NCI-H226 (cell line): ENCODE results near the gene TRPV5.
A peak's percentile ranks its signal among the peaks of the same experiment; 100 is the strongest.

Source experiments
- DNase-seq: peaks from one replicate; pipeline ENCODE4 v3.0.0-alpha.2; 2015

TRPV5 gene

DNA sequence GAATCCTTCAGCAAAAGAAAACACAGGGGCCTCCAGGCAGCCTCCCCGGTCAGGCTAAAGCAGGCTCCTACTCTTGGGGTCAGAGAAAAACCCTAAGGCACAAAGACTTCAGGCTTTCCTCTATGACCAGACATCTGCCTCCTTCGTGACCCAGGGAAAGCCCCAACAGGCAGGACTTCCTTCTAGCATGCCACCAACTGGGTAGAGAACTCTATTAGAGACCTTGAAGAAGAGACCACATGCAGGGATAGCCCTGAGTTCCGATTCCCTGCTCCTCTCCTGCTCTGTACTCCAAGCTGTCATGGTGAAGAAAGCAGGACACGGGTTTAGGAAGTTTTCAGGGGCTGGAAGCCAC lies 49.3 kb downstream of the TRPV5 start:
- no peak for DNase-seq

DNA sequence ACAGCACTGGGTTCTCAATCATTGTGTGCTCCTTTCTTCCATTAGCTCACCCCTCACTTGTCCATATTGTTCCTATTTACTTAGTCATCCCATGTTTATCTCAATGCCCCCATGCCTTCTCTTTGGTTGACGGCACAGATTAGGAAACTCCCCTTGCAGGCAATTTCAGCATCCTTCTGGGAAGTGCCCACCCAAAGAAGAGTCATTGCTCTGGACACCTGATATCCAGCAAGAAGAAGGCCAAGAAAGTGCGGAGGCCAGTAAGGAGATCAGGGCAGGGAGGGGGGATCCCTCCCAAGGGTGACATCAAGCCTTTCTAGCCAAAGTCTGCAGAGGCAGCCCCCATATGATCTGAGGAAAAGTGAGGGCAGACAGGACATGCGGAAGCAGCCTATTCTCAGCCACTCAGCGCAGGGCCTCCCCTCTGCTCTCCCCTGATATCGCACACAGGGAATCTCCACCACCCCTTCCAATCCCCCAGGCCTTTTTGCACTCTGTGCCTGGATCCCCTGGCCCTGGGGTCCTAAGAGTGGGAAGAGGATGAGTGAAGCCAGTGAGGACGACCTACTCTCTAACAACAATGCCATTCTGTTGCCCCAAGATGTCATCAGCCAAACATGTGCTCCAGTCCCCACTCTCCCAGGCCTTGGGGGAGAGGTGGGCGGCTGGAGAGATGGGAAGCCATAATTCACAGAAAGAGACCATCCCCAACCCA lies 49.8 kb downstream of the TRPV5 start:
- no peak for DNase-seq

DNA sequence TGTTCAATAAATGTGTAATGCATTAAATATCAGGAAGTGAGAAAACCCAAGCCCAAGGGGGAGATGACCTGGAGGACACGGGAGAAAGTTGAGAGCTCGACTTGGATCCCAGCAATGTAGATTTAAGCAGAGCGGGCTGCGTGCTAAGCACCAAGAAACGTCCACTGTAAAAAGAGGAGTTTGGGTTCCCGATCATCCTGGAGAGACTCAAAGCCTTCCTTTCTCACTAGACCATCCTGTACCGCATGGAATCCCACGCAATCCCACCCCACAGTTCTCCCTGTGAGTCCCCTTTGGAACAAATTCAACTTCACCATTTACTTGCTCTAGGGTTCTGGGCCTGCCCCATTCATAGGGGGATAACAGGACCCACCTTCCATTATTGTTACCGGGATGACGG lies 50.4 kb downstream of the TRPV5 start:
- DNase-seq: no peak

DNA sequence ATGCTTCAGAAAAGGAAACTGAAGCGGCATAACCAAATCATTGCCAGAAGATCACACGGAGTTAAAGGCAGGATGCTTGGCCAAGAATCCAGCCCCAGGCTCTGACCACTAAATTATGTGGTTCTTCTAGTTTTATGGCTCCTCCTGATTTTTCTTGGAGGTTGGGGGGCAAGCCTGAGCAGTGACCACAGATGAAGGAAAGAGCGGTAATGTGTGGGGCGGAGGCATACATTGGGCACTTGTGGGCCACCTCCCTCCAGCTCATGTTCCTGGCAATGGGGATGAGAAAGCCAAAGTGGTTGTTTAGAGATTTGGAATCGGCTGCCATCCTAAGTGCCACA lies 51.2 kb downstream of the TRPV5 start:
- DNase-seq: no peak

DNA sequence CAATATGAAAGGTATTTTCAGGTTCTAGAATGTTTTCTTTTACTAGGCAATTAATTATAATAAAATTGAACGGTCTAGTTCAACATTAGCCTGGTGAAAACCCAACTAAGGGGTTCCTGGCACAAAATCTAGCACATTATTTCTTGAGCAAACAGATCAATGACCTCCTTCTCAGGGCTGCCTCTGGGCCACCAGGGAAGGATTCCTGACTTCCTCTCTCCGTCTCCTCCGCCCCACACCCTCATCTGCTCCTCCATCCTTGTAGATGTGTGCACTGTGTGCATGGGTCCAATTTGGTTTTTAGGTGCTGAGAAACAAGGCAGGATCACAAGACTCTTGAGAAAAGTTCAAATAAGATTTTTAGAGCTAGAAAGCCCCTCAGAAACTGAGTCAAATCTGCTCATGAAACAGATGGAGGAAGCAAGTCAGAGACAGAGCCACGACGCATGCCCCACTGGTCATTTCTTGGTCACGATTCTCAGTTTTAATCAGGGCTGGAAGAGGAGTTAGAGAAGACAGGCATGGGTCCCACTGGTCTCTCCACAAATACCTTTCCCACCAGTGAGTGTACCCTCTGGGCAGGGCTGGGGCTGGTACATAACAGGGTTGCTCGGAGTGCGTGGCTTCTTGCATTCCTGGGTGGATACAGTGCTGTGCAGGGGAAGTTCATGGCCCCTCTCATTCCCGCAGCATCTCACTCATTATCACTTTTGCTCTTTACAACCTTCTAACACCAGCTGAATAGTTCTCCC lies 51.8 kb downstream of the TRPV5 start:
- DNase-seq: no peak

DNA sequence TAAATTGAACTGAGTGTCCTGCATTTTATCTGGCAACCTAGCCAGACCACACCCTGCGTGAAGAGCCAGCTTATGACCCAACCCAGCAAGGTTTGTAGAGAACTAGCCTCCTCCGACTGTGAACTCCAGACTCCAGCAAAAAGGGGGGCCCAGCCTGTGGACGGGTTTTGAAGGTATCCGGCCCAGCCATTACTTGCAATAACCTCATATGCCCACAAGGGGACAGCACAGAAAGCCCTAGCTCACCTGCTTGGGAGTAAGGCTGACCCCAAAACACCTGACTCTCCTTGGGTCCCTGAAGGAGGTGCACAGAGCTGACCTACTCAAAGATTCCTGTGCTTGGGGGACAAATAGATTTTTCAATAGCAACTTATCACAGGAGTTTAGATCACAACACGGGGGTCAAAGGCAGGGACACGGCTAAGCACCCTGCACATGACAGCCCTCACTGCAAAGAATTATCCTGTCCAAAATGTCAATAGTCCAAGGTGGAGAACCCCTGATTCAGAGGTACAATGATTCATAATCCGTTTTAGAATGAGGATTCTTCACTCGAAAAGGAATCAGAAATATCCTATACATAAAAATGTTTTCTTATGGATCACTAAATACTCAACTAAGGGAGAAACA lies 52.6 kb downstream of the TRPV5 start:
- DNase-seq: peak; percentile 16

DNA sequence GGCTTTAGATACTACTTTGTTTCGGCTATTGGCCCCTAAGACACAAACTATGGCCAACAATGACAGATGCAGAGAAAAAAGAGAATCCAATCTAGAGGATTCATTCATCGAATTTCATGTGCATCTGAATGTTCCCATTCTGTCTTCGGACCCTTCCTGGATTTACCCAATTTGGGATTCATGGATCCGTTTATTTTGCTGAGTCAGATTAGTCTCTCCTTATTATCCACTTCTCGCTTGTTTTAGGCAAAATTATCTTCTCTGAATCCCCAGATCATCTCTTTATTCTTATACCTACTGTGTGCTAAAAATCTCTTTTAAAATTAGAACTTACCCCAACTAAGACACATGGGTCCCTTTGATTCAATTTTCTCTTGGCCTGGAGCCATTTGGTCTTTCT lies 54.5 kb downstream of the TRPV5 start:
- DNase-seq: no peak

DNA sequence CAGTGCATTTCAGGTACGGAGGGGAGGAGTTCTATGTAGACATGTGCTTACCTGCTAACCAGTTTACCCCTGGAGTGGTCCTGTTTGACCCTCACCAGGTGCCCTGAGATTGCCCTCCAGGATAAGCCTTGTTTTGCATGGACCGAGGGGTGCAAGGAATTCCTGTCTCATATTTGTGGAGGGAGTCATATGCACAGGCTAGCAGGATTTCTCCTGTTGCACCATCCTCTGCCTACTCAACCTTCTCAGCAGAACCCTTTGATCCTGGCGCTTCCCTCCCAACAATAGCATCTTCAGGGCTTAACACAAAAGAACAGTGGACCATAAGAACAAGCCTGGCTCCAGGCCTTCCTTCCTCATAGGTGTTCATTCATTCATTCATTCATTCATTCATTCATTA lies 55.2 kb downstream of the TRPV5 start:
- DNase-seq: no peak

DNA sequence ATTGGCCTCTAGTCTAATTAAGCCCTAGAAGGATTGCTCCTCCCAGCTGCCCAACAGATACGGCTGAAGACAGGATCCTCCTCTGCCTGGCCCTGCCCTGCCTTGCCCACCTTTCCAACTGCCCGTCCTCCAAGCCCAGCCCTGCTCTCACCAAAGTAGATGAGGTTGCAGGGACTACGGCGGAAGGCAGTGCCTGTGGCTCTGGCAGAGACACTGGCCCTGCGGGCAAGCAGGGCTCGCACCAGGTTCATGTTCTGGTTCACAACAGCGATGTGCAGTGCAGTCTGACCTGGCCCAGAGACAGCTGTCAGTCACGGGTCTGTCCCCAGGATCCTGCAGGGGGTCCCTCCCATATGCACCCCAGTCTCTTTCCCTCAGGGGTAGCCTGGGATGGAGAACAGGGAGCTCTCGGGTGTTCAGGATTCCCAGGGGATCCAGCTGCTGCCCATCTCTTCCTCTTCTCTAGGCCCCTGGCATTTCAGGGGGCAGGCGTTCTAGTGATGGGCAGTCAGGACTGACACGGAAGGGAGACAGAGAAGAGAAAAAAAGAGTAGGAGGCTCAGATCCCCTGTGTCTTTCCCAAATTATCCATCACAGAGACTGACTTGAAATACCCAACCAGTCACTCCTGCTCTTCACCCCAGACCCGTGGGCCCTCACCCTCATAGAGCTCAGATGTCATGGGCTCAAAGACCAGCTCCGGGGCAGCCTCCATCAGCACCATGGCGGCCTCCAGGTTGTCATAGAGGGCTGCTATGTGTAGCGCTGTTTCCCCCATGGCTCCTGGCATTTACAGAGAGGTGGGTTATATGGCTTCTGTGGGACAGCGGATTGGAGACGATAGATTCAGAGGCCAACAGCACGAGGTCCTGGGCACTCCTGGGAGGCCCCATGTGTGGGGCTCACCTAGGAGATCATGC lies 56.3 kb downstream of the TRPV5 start:
- DNase-seq: no peak

DNA sequence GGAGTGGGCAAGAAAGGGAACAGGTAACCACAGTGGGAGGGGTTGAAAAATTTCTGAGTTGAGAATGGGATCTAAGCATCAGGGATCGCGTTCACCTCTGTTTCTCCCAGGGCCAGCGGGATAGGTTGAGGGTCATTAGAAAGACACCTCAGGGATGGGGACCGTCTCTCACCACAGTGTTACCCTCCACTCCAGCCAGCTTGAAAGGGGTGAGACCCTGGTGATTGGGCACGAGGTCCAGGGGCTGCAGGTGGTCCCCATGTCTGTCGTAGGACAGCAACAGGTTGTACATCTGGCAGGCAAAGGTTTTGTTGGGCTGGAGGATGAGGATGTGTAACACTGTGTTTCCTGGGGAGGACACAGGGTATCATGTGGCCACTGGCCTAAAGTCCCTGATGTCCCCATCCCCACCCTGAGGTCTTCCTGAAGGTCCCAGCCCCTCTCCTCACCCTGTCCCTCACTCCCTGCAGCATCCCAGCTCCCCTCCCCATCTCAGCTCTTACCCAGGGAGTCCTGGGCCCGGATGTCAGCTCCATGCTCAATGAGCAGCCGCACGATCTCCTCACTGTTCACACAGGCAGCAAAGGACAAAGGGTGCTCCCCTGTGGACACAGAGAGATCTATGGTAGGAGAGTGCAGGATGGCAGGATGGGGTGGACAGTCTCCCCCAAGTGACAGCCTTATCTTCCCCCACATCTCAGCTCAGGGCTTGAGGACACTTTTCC lies 57.1 kb downstream of the TRPV5 start:
- DNase-seq: no peak

DNA sequence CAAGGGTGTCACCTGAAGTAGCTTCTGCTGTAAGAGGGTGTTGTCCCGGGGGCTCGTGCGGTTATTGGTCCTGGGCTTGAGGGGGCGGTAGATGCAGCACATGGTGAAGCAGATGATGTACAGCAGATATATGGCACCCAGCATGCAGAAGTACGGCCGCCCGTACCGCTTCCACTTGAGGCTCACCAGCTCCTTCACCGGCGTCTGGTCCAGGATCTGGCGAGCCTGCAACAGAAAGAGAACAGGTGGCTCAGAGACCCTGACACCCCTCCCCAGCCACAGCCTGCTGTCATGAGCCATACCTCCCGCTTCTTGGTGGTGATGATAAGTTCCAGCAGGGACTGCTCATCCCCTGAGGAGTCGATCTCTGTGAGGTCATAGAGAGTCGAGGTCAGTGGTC lies 58.1 kb downstream of the TRPV5 start:
- DNase-seq: no peak

DNA sequence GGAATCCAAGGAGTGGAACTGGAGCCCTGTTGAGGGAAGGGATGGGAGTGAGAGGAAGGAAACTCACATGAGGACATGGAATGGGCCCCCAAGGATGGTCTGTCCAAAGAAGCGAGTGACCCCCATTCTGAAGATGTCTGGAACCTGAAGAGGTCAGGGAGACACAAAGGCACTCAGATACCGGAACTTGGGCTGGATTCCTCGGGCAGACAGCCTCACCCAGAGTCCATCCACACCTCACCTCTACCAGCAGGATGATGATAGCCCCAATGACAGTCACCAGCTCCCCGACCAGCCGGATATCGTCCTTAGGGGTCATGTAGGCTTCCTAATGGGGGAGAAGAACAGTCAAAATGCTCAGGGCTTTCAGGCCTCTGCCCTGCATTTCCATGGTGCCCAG lies 58.7 kb downstream of the TRPV5 start:
- DNase-seq: no peak

DNA sequence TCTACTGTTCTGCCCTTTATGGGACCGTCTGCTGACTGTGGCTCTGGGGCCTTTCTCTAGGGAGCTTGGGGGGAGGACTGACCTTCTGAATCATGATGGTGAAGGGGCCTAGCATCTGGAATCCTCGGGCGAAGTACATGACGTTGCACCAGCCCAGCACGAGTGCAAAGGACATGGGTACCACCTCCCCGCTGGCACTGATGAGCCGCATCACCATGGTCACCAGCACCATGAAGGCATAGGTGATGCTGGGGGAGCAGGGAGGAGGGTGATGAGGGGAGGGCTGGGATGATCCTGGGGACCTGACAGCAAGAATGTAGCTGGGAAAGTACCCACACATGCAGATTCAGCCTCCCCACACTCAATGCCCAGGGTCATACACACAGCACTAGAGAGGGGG lies 59.1 kb downstream of the TRPV5 start:
- no peak for DNase-seq

DNA sequence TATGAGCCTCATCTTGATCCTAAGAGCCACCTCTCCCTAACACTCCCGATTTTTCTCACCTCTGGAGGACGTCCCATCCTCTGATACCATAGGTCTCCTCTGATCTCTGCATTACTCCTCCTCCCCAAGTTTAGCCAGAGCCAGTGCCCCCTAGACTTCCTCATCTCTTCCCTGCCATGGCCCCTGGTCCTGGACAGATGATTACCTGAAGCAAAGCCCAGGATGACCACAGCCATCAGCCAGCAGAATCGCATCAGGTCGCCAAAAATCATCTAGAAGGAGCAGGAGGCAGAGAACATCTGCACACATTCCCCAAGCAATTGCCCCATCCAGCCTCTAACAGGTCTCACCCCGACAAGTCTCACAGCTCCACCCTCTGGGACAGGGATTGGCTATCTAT lies 59.7 kb downstream of the TRPV5 start:
- DNase-seq: no peak

DNA sequence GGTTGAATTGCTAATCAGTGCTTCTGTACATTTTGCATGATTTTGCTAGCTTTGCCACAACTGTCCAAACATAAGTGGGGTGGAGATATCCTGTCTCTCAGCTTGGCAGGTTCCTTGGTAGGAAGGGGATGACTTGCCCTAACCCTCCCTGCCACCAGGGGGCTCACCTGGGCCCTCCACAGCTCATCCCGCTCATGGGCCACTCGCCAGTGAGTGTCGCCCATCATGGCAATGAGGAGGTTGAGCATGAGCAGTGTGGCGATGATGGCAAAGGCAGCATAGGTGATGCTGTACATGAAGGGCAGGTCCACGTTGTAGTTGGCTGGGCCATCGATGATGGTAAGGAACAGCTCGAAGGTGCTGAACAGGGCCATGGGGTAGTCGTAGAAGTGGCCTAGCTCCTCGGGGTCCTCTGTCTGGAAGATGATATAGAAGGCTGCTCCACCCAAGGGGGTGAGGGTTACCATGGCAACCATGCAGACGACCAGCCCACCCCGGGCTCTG lies 60.2 kb downstream of the TRPV5 start:
- DNase-seq: no peak

DNA sequence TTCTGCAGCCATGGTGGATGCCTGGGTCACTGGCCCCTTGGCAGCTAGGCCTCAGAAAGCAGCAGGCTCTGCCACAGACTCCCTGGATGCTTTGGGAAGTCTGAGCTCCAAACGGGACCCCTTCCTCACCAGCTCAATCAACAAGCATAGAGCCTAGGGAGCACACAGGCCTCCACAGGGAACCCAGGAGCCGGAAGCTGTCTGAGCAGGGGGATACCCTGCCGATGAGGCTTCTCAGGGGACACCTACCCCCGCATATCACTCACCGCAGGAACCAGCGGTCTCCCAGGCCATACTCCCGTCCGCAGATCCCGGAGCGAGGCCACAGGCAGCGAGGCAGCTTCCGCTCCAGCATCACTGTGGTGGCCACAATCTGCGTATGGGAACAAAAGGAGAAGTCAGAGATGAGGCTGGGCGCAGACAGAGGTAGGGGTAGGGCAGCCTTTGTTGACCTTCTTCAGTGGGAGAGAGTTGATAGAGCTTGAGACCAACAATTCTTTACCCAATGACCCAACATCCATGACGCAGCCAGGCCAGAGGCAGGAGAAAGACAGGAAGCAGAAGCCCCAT lies 61.4 kb downstream of the TRPV5 start:
- no peak for DNase-seq

DNA sequence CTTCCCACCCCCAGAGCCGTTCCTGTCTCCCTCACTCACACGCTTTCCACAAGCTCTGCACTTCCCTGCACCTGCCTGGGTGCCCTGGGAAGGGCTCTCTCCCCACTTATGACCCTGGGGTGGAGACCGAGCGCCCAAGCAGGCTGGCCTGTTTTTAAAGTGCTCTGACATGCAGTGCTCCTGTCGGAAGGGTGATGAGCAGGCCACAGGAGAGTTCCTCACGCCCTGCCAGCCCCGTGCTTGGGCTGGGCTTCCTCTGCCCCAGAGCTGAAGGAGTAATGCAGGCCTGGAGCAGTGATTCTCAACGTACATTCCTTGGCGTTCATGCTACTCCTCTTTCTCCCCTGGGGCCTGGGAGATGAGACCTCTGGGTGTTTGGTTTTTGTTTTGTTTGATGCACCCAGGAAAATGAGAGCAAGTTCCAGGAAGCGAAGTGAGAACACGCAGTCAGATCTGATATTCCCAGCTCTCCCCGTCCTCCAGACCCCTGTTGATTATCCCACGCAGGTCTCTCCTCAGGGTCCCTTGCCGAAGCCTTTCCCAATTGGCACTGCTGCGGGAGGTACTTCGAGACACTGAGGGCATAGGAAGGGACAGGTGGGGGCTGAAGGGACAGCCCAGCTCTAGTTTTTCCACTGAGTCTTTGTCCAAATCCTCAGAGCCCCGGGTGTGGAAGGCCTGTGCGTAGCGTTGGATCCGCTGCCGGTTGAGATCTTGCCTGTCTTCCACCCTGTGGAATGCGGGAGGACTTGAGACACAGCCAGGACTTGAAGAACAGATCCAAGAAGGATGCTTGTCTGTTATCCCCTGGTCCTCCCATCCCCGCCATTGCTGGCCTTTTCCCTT lies 62.1 kb downstream of the TRPV5 start:
- no peak for DNase-seq

DNA sequence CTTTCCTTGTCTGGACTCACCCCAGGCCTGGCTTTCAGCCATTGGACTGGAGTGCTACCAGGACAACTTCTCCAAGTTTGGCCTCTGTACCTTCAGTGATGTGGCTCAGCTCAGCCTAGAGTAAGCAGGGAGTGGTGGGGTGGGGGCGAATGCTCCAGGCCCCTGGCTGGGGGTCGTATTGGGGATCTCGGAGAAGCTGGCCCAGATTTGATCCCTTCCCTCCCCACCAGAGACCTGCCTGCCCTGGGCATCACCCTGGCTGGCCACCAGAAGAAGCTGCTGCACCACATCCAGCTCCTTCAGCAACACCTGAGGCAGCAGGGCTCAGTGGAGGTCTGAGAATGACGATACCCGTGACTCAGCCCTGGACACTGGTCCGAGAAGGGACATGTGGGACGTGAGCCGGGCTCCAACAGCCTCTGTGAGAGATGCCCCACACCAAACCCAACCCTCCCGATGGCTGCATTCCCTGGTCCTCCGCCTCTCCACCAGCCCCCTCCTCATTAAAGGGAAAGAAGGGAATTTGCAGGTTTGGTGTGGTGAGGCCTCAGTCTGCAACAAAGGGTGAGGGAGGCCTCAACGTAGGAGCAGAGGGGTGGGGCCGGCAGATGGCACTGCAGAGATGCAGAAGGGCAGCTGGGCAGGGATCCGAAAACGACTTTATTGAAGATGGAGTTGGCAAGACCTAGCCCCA lies 62.8 kb downstream of the TRPV5 start:
- DNase-seq: no peak

DNA sequence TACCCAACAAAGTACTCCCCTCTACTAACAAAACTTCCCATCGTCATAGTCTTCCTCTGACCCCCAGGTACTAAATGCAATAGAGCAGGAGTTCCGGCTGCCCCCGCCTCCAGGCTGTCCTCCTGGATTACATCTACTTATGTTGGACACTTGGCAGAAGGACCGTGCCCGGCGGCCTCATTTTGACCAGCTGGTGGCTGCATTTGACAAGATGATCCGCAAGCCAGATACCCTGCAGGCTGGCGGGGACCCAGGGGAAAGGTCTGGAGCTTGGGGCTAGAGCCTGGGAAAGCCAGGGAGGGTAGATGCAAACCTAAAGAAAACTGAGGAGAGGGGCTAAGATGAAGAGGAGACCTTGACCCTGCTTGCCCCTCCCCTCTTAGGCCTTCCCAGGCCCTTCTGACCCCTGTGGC lies 63.4 kb downstream of the TRPV5 start:
- DNase-seq: no peak

DNA sequence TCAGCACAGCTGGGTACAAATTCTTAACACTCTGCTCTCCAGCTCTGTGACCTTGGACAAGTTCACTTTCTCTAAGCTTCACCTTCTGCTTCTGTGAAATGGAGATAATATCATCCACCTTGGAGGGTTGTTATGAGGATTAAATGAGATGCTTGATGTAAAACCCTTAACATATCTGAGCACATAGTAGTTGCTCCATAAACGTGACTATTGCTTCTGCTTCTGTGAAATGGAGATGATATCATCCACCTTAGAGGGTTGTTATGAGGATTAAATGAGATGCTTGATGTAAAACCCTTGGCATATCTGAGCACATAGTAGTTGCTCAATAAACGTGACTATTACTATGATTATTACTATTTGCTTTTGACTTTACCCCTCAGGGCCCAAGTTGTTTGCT lies 64.1 kb downstream of the TRPV5 start:
- no peak for DNase-seq
